ENCODE measurements around the gene XPC.
"Not testable (repeated sequence)": the region's sequence is repeated elsewhere in the genome, so short reads cannot be mapped to it uniquely, and the experiment has no call there.

- not testable (repeated sequence) for TF ChIP-seq CTCF (IDR thresholded peaks at IDR 0.05; ENCODE audit: extremely low read depth in 1 of 2, insufficient read depth in 1 of 2, low read depth in 1 of 2, low read length in 2 of 2); POLR2A (IDR thresholded peaks at IDR 0.05; ENCODE audit: low read depth, low read length); JUN (IDR thresholded peaks at IDR 0.05; ENCODE audit: borderline replicate concordance, insufficient read depth, insufficient read length, low read depth)
Measured at GRCh38 chr3:14226351-14226750, 48.0 kb upstream of the XPC start.

Data from endothelial cell of umbilical vein (primary cell).